IMR-90 (cell line): Measurements from ENCODE around the gene NFIX. TPM values are rescaled to one million over a fixed set of nuclear protein-coding genes. Genes with fewer than 3 reads are reported as not detected.

Source experiments
- ATAC-seq: fragments of 200-7000 bp; cut with Tn5 transposase; 2 replicates; pipeline ENCODE4 v1.9.1; 2020; ENCODE audit warnings: low read depth, mild to moderate bottlenecking, moderate library complexity
- BruUV-seq: library from RNA; stranded (reverse); fragments of 400-500 nt; replicated peaks from 2 replicates; lab custom pipeline; 2021; lab: Mats Ljungman, UMichigan
- CTCF ChIA-PET: fragments of 300-600 bp; formaldehyde crosslinking; extraction: SDS; loops from one replicate; lab custom pipeline; 2021; ENCODE audit warnings: antibody characterized with exemption; lab: Yijun Ruan, JAX
- POLR2A ChIA-PET: fragments of 300-600 bp; sonication (Branson Sonifier 250); formaldehyde crosslinking; loops from one replicate; lab custom pipeline; 2022; ENCODE audit warnings: antibody characterized with exemption; ENCODE audit not compliant: unreplicated experiment; lab: Charles Lee
- DNase-seq: peaks from one replicate; pipeline ENCODE4 v3.0.0; 2013
- H2AFZ ChIP-seq: replicated peaks from 2 replicates; pipeline ENCODE3; 2013; ENCODE audit warnings: low read length, mild to moderate bottlenecking; ENCODE audit not compliant: poor library complexity
- H2AK5ac ChIP-seq: 2 replicates; pipeline ENCODE4 v1.6.1; 2013; ENCODE audit warnings: low read depth, low read length, inconsistent platforms
- H2AK9ac ChIP-seq: replicated peaks from 2 replicates; pipeline ENCODE3; 2013; ENCODE audit warnings: mild to moderate bottlenecking, low read depth, low read length, moderate library complexity; ENCODE audit not compliant: poor library complexity
- H2BK120ac ChIP-seq: 2 replicates; pipeline ENCODE4 v1.6.1; 2013; ENCODE audit warnings: low read depth, low read length, inconsistent platforms
- H2BK15ac ChIP-seq: 3 replicates; pipeline ENCODE4 v1.6.1; 2013; ENCODE audit warnings: low read depth, low read length, inconsistent platforms
- H2BK20ac ChIP-seq: 2 replicates; pipeline ENCODE4 v1.6.1; 2013; ENCODE audit warnings: low read depth, mild to moderate bottlenecking, inconsistent platforms, low read length, moderate library complexity
- H2BK5ac ChIP-seq: 2 replicates; pipeline ENCODE4 v1.6.1; 2013; ENCODE audit warnings: mild to moderate bottlenecking, low read depth, low read length, inconsistent platforms; ENCODE audit not compliant: poor library complexity, severe bottlenecking
- H3K14ac ChIP-seq: replicated peaks from 2 replicates; pipeline ENCODE4 v1.6.1; 2013; ENCODE audit warnings: low read depth, low read length, inconsistent platforms
- H3K18ac ChIP-seq: 2 replicates; pipeline ENCODE4 v1.6.1; 2013; ENCODE audit warnings: low read depth, low read length, control low read depth
- H3K23ac ChIP-seq: 2 replicates; pipeline ENCODE4 v1.6.1; 2013; ENCODE audit warnings: low read depth, low read length, inconsistent platforms
- H3K27ac ChIP-seq: 2 replicates; pipeline ENCODE4 v1.5.1; 2013; ENCODE audit warnings: mild to moderate bottlenecking, control low read depth, low read length; ENCODE audit not compliant: insufficient read depth
- H3K27me3 ChIP-seq: 2 replicates; pipeline ENCODE4 v1.6.1; 2013; ENCODE audit warnings: low read length; ENCODE audit not compliant: control insufficient read depth, insufficient read depth
- H3K36me3 ChIP-seq: 2 replicates; pipeline ENCODE4 v1.6.1; 2013; ENCODE audit warnings: low read length, mixed read lengths; ENCODE audit not compliant: control insufficient read depth, insufficient read depth
- H3K4ac ChIP-seq: 2 replicates; pipeline ENCODE4 v1.6.1; 2013; ENCODE audit warnings: low read depth, low read length, inconsistent platforms
- H3K4me1 ChIP-seq: 2 replicates; pipeline ENCODE4 v1.6.1; 2013; ENCODE audit warnings: low read length, mixed read lengths; ENCODE audit not compliant: control insufficient read depth, insufficient read depth
- H3K4me2 ChIP-seq: 2 replicates; pipeline ENCODE4 v1.6.1; 2013; ENCODE audit warnings: low read depth, mild to moderate bottlenecking, control low read depth, low read length, moderate library complexity
- H3K4me3 ChIP-seq: 2 replicates; pipeline ENCODE4 v1.5.1; 2013; ENCODE audit warnings: low read depth, mild to moderate bottlenecking, control low read depth, low read length, moderate library complexity; ENCODE audit not compliant: insufficient read depth
- H3K56ac ChIP-seq: 2 replicates; pipeline ENCODE4 v1.6.1; 2013; ENCODE audit warnings: low read length, inconsistent platforms; ENCODE audit not compliant: insufficient read depth; ENCODE audit errors: extremely low read depth
- H3K79me1 ChIP-seq, 2 experiments: 2 replicates each; pipeline ENCODE4 v1.6.1; 2013; ENCODE audit warnings: low read length in 2 of 2, inconsistent platforms in 1 of 2, low read depth in 1 of 2
- H3K9ac ChIP-seq: 2 replicates; pipeline ENCODE4 v1.6.1; 2013; ENCODE audit warnings: low read depth, low read length, control low read depth
- H3K9me1 ChIP-seq: 2 replicates; pipeline ENCODE4 v1.6.1; 2013; ENCODE audit warnings: low read length, inconsistent platforms; ENCODE audit not compliant: insufficient read depth
- H3K9me3 ChIP-seq: 2 replicates; pipeline ENCODE4 v1.6.1; 2013; ENCODE audit warnings: low read length; ENCODE audit not compliant: control insufficient read depth, insufficient read depth
- H4K20me1 ChIP-seq: 2 replicates; pipeline ENCODE4 v1.6.1; 2013; ENCODE audit warnings: low read length, inconsistent platforms; ENCODE audit not compliant: insufficient read depth
- H4K5ac ChIP-seq: 2 replicates; pipeline ENCODE4 v1.6.1; 2013; ENCODE audit warnings: mild to moderate bottlenecking, low read depth, low read length, control low read depth
- H4K8ac ChIP-seq, 2 experiments: 2 replicates each; pipeline ENCODE4 v1.6.1; 2013; ENCODE audit warnings: low read depth in 2 of 2, low read length in 2 of 2, control low read depth in 1 of 2, inconsistent platforms in 1 of 2
- H4K91ac ChIP-seq: 2 replicates; pipeline ENCODE4 v1.6.1; 2013; ENCODE audit warnings: low read depth, low read length, inconsistent platforms; ENCODE audit not compliant: insufficient read depth
- CEBPB ChIP-seq: IDR thresholded peaks from 2 replicates; pipeline ENCODE4 v1.6.1; 2012; ENCODE audit warnings: low read depth, low read length, improper control_type of control experiment
- MAZ ChIP-seq: IDR thresholded peaks from 2 replicates; pipeline ENCODE4 v1.6.1; 2012; ENCODE audit warnings: low read depth, mild to moderate bottlenecking, low read length, improper control_type of control experiment, moderate library complexity, borderline replicate concordance
- WGBS, 2 experiments: methylation state at CpG; one replicate each; pipeline versions ENCODE4 v1.1.5 to v1.1.7; 2013; ENCODE audit warnings: missing lambda C conversion rate in 2 of 2; ENCODE audit not compliant: insufficient read length in 1 of 2; ENCODE audit errors: extremely low coverage in 2 of 2; 5-methylcytosine and 5-hydroxymethylcytosine counted together
- dilution Hi-C: fragments of 300-500 bp; cut with HindIII; formaldehyde crosslinking; loops from one replicate; pipeline ENCODE4 v1.14.3; 2018; ENCODE audit warnings: low sequenced_read_pairs; ENCODE audit not compliant: unreplicated experiment
- in situ Hi-C: fragments of 300-500 bp; cut with MboI; formaldehyde crosslinking; loops from 3 replicates; pipeline ENCODE4 v1.14.3; 2019; ENCODE audit warnings: low sequenced_read_pairs, inconsistent platforms, mixed read lengths
- intact Hi-C: fragments of 100-400 bp; cut with micrococcal nuclease; formaldehyde crosslinking; loops from 2 replicates; pipeline ENCODE4 v1.10.0; 2022
- polyA plus RNA-seq, 3 experiments: library from polyadenylated mRNA; depleted of rRNA; stranded (reverse); fragments of >200 nt; gene quantifications; 2 replicates each; pipeline ENCODE4 v1.2.3, GENCODE V29; 2012; ENCODE audit warnings: low replicate concordance in 1 of 3
- total RNA-seq: library from RNA; depleted of rRNA; stranded (reverse); fragments of >200 nt; gene quantifications from 2 replicates; pipeline ENCODE4 v1.2.3, GENCODE V29; 2012

The NFIX gene
- total and polyA plus RNA-seq, 2 of the 4 experiments (the other 2 are of a cell fraction) = 10.2 to 47.7 TPM

- H3K56ac ChIP-seq = no peak overlapping the region
- H3K18ac ChIP-seq = no peak overlapping the region
- no peak overlapping the region for H4K91ac ChIP-seq
- no peak overlapping the region for H2BK15ac ChIP-seq
- intact Hi-C loops = no loop called here
- CTCF ChIA-PET = no interaction called here
- H3K9ac ChIP-seq = no peak overlapping the region
- H3K36me3 ChIP-seq = peaks cover 14% of the 10 kb centered on the region
- no peak overlapping the region for H2BK20ac ChIP-seq
- peaks cover 13% of the 10 kb centered on the region; the same call in 1 of the 2 replicates for H3K4me1 ChIP-seq
- no peak overlapping the region for H3K4ac ChIP-seq
- no peak overlapping the region for H3K4me3 ChIP-seq
- TF ChIP-seq CEBPB (no peak), MAZ (no peak)
- DNase-seq (no peak), ATAC-seq (no peak)
- H2AK5ac ChIP-seq = no peak overlapping the region
- no peak overlapping the region for H4K8ac ChIP-seq
- H3K79me1 ChIP-seq = peaks cover 12 to 85% of the 10 kb centered on the region in 2 experiments; a peak in 3 of 4 replicates
- no peak overlapping the region for H3K4me2 ChIP-seq
- no peak overlapping the region for H3K23ac ChIP-seq
- no peak overlapping the region for H2BK120ac ChIP-seq
- no peak overlapping the region for H3K27ac ChIP-seq
- H2AK9ac ChIP-seq = no peak overlapping the region
- H2AFZ ChIP-seq = no peak overlapping the region
- no peak overlapping the region for H3K14ac ChIP-seq
- no CpG with 5 or more reads among the region's 1 CpG for WGBS, 2 experiments
- H3K9me3 ChIP-seq = no peaks in the 10 kb centered on the region
- dilution Hi-C loops = no loop called here
- no peak overlapping the region for H4K5ac ChIP-seq
- no peaks in the 10 kb centered on the region for H3K27me3 ChIP-seq
- no TSS peak for BruUV-seq
- peaks cover 90% of the 10 kb centered on the region for H4K20me1 ChIP-seq
- in situ Hi-C loops = no loop called here
- peaks cover 33% of the 10 kb centered on the region for H3K9me1 ChIP-seq
- POLR2A ChIA-PET = no interaction called here
- H2BK5ac ChIP-seq = no peak overlapping the region
Measured at GRCh38 chr19:13128583-13128982, 133.3 kb downstream of the NFIX start.
